Astrocyte of the spinal cord (primary cell): ENCODE results near the gene PRDX2.

Experiments used
- DNase-seq: peaks from one replicate; pipeline ENCODE4 v3.0.0; 2011; ENCODE audit warnings: low read depth, low spot score
- H3K4me3 ChIP-seq: 2 replicates; pipeline ENCODE4 v1.5.1; 2011; ENCODE audit warnings: low read depth, mild to moderate bottlenecking, low read length, moderate library complexity
- in situ Hi-C: cut with HindIII; loops from 2 replicates; pipeline ENCODE4 v1.10.0; 2017; ENCODE audit warnings: low sequenced_read_pairs
- TF ChIP-seq, protein P1 (sequence below): IDR thresholded peaks from 2 replicates; pipeline ENCODE4 v1.5.1; 2012; ENCODE audit warnings: low read depth, mild to moderate bottlenecking, low read length, inconsistent platforms

The PRDX2 gene

DNA sequence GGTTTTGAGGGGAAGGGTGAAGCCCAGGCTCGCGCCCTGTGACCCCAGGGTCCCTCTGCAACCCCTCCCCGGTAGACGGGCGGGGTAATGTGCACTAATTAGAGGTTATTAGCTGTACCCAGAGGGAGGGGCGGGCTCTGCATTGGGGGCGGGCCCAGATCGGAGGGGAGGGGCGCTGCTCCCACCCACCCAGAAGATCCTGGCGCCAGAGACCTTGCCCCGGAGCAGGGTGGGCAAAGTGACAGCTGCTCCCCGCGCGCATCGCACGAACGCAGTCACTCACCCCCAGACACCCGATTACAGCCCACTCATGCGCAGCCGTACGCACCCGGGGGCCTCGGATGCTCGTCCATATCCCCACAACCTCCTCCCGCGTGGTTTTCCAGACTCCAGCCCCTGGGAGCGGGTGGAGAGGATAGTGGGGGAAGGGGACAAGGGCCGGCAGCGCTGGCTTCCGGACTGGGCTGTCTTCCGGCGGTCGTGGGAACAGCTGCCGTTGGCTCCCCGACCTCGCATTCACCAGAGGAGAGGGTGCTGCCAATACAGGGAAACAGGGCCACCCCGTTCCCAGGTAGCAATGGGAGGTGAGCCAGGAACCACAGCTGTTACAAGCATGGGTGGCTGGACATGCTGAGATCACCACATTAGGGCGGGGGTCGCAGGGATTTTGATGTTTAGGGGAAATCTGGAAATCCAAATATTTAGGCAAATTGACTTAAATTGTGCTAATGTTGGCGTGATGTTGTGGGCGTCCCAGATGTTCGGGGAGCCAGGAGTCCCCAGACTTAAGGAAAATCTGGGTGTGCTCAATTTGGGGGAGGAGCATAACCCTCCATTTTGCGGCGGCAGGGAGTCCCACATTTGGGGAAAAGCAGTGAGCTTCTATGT, 23.3 kb downstream of the PRDX2 start:
- peak; percentile 86 for DNase-seq
- H3K4me3 ChIP-seq, result peak overlapping the region; percentile 61
- in situ Hi-C loops, result no loop called here
- TF ChIP-seq, protein P1, sequence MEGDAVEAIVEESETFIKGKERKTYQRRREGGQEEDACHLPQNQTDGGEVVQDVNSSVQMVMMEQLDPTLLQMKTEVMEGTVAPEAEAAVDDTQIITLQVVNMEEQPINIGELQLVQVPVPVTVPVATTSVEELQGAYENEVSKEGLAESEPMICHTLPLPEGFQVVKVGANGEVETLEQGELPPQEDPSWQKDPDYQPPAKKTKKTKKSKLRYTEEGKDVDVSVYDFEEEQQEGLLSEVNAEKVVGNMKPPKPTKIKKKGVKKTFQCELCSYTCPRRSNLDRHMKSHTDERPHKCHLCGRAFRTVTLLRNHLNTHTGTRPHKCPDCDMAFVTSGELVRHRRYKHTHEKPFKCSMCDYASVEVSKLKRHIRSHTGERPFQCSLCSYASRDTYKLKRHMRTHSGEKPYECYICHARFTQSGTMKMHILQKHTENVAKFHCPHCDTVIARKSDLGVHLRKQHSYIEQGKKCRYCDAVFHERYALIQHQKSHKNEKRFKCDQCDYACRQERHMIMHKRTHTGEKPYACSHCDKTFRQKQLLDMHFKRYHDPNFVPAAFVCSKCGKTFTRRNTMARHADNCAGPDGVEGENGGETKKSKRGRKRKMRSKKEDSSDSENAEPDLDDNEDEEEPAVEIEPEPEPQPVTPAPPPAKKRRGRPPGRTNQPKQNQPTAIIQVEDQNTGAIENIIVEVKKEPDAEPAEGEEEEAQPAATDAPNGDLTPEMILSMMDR, result no peak

DNA sequence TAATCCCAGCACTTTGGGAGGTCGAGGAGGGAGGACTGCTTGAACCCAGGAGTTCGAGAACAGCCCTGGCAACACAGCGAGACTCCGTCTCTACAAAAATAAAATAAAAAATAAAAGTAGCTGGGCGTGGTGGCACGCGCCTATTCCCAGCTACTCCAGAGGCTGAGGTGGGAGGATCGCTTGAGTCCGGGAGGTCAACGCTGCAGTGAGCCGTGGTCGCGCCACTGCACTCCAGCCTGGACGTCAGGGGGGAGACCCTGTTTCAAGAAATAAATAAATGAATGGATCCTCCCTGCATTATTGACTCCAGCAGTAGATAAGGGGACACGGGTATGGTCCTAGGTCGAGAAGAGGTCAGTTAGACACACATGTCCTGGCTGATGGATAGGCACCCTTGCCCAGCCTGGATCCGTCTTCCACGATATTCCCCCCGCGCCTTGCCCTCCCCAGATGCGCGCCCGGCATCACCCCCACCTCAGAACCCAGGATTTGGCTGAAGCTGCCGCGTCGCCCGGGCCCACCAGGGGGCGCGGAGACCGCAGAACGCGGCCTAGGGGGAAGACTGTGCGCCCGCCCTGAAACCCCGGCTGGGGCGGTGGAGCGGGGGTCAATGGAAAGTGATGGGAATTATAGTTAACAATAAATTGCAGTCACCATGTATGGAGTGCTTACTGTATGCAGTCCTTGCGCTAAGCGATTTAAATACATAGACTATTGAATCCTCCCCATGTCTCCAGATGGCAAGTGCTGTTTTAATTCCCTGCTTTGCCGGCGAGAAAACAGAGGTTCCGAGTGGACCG, 24.2 kb downstream of the PRDX2 start:
- in situ Hi-C loops, result no loop called here
- TF ChIP-seq, protein P1, result peak; percentile 96
- H3K4me3 ChIP-seq, result peak overlapping the region; percentile 61
- peak; percentile 85 for DNase-seq

DNA sequence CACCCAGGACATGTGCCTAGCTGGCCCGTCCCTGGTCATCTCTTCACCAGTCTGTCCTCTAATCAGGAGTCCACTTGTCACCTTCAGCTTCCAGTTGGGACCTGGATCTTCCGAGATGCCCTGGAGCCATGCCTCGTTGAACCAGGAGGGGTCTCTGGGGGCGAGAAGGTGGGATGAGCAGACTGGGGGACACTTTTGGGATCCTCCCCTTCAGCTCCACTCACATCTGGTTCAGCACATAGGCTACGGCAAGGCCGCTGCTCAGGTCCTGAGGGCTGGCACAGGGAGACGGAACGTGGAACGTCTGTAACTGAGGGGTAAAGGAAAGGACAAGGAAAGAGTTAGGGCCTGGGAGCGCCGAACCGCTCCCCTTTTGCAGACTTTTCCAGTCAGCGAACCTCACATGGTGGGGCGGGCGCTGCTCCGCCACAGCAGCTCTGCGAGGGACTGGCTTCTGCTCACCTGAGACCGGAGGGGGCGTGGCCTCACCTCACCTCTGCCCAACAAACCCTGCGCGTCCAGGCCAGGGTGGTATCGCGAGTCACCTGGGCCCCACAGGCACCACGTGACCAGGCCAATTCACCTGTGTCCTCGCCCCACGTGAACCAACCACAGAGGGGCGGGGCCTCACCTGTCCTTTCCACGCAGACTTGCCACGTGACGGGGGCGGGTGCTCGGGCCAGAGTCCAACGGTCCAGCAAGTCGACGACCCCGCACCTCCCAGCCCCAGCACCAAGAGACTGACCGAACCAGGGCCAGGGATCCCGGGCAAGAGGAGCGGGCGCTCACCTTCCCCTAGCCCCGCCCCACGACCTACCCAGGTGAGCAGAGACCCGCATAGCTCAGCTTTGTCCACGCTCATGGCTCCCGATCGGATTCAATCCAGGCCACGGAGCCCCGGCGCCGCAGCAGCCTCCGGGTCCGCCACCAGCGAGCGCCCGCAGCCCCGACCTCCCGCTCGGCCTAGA, 26.7 kb downstream of the PRDX2 start, which contains the start of gene HOOK2:
Gene HOOK2 (minus strand): TSS at position 965 of the 968 bp plus-strand sequence. CDS start 103 bp downstream, at position 862.
- no peak for DNase-seq
- TF ChIP-seq, protein P1, result no peak
- H3K4me3 ChIP-seq, result peak within 1 kb of the TSS; percentile 67
- in situ Hi-C loops, result no loop called here

DNA sequence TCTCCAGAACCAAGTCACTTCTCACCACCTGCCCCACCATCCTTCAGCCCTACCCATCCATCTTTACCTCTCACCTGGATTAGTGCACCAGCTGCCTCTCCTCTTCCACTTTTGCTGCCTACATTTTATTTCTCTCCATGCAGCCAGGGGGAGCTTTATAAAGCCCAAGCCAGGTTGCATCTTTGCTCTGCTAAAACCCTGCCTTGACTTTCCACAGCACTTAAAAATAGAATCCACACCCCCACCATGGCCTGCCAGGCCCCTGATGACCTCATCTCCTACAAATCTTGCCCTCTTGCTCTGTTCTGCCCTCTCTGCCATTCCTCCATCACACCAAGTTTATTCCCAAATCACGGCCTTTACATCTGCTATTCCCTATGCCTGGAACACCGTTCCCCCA, 28.0 kb downstream of the PRDX2 start:
- in situ Hi-C loops, result no loop called here
- H3K4me3 ChIP-seq, result no peak overlapping the region
- TF ChIP-seq, protein P1, result peak; percentile 50
- no peak for DNase-seq

DNA sequence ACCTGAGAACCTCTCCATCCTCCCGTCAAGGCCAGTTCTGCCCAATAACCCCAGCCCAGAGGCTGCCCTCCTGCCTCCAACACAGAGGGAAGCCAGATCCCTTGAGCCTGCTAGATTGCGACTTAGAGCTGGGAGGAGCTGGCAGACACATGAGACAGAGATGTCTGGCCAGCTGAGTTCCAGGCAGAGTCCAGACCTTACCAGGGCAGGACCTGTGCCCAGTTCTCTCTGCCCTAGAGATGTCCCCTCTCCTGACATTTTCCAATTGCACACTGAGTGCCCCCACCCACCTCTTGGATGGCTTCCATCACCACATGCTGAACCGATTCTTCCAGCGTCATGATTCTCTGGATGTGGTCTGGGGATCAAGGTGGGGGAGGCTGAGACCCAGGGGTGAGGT, 29.3 kb downstream of the PRDX2 start:
- in situ Hi-C loops, result no loop called here
- H3K4me3 ChIP-seq, result no peak overlapping the region
- TF ChIP-seq, protein P1, result no peak
- DNase-seq, result no peak

DNA sequence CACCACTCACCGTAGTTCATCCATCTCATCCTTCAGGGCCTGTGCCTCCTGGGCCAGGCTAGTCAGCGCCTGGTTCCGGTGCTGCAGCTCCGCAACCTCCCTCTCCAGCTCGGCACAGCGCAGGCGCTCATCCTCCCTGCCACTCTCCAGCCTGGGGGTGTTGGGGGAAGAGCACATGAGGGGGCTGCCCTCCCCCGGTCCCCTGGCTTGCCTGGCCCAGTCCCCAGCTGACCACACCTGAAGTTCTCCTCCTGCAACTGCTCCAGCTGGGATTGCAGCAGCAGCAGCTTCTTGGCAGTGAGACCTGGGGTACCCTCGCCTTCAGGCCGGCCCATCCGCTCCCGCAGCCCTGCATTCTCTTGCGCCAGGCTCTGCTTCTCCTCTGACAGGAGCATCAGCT, 30.7 kb downstream of the PRDX2 start:
- no peak for DNase-seq
- TF ChIP-seq, protein P1, result no peak
- in situ Hi-C loops, result no loop called here
- no peak overlapping the region for H3K4me3 ChIP-seq
